PC-3 (cell line): ENCODE results near the gene RPL9. TPM values are rescaled to one million over a fixed set of nuclear protein-coding genes. Genes with fewer than 3 reads are reported as not detected.
"Not testable (repeated sequence)": the region's sequence is repeated elsewhere in the genome, so short reads cannot be mapped to it uniquely, and the experiment has no call there.

Experiments
- ATAC-seq: fragments of 200-7000 bp; cut with Tn5 transposase; 2 replicates; pipeline ENCODE4 v1.9.1; 2020; ENCODE audit warnings: mild to moderate bottlenecking, moderate library complexity
- BruUV-seq: library from RNA; stranded (reverse); fragments of 400-500 nt; replicated peaks from 2 replicates; lab custom pipeline; 2021; lab: Mats Ljungman, UMichigan
- CTCF ChIA-PET: fragments of 300-600 bp; sonication (Branson Sonifier 250); formaldehyde crosslinking; loops from one replicate; lab custom pipeline; 2022; ENCODE audit warnings: antibody characterized with exemption; lab: Charles Lee
- POLR2A ChIA-PET: fragments of 300-600 bp; sonication (Branson Sonifier 250); formaldehyde crosslinking; loops from one replicate; lab custom pipeline; 2022; ENCODE audit warnings: antibody characterized with exemption; ENCODE audit not compliant: unreplicated experiment; lab: Charles Lee
- DNase-seq: peaks from one replicate; pipeline ENCODE4 v3.0.0-alpha.2; 2015
- H2AFZ ChIP-seq: fragments of 300-600 bp; sonication (generic); 2 replicates; pipeline ENCODE4 v1.6.0; 2016; ENCODE audit warnings: antibody characterized with exemption, low read length
- H3F3A ChIP-seq: fragments of 300-600 bp; sonication (generic); one replicate; pipeline ENCODE4 v1.6.0; 2017; ENCODE audit warnings: antibody characterized with exemption, low read length, control low read depth, mild to moderate bottlenecking; ENCODE audit not compliant: unreplicated experiment
- H3K27ac ChIP-seq: fragments of 300-600 bp; sonication (generic); 2 replicates; pipeline ENCODE4 v1.5.1; 2016; ENCODE audit warnings: mild to moderate bottlenecking, low read length
- H3K27me3 ChIP-seq: fragments of 300-600 bp; sonication (generic); 2 replicates; pipeline ENCODE4 v1.6.1; 2016; ENCODE audit warnings: low read length, mixed read lengths
- H3K36me3 ChIP-seq: fragments of 300-600 bp; sonication (generic); 2 replicates; pipeline ENCODE4 v1.6.1; 2016; ENCODE audit warnings: low read depth, mixed run types, low read length, mixed read lengths
- H3K4me1 ChIP-seq: fragments of 300-600 bp; sonication (generic); 2 replicates; pipeline ENCODE4 v1.5.1; 2016; ENCODE audit warnings: low read length; ENCODE audit not compliant: insufficient read depth
- H3K4me2 ChIP-seq: fragments of 300-600 bp; sonication (generic); 2 replicates; pipeline ENCODE4 v1.6.0; 2016; ENCODE audit warnings: low read length
- H3K4me3 ChIP-seq: fragments of 300-600 bp; sonication (generic); 2 replicates; pipeline ENCODE4 v1.5.1; 2016; ENCODE audit warnings: mild to moderate bottlenecking, low read length, mixed read lengths
- H3K79me2 ChIP-seq: fragments of 300-600 bp; sonication (generic); 2 replicates; pipeline ENCODE4 v1.6.1; 2017; ENCODE audit warnings: low read length, mixed read lengths
- H3K9ac ChIP-seq: fragments of 300-600 bp; sonication (generic); 2 replicates; pipeline ENCODE4 v1.6.0; 2016; ENCODE audit warnings: mild to moderate bottlenecking, low read length
- H3K9me2 ChIP-seq: fragments of 300-600 bp; sonication (generic); replicated peaks from 2 replicates; pipeline ENCODE4 v1.6.1; 2016; ENCODE audit warnings: mixed run types, low read length, mixed read lengths
- H3K9me3 ChIP-seq: fragments of 300-600 bp; sonication (generic); 2 replicates; pipeline ENCODE4 v1.6.1; 2016; ENCODE audit warnings: low read length, mixed read lengths
- H4K20me1 ChIP-seq: fragments of 300-600 bp; sonication (generic); 2 replicates; pipeline ENCODE4 v1.6.1; 2016; ENCODE audit warnings: low read length, mixed read lengths
- EZH2 ChIP-seq: fragments of 300-600 bp; sonication (generic); IDR thresholded peaks from one replicate; pipeline ENCODE4 v1.6.1; 2017; ENCODE audit warnings: antibody characterized with exemption, mild to moderate bottlenecking, low read length; ENCODE audit not compliant: unreplicated experiment
- EZH2phosphoT487 ChIP-seq: fragments of 300-600 bp; sonication (generic); IDR thresholded peaks from 2 replicates; pipeline ENCODE4 v1.6.1; 2018; ENCODE audit warnings: mild to moderate bottlenecking, antibody characterized with exemption, low read length, borderline replicate concordance
- intact Hi-C: fragments of 100-400 bp; cut with micrococcal nuclease; formaldehyde crosslinking; loops from 2 replicates; pipeline ENCODE4 v1.9.0; 2023
- total RNA-seq: library from RNA; depleted of rRNA; stranded (reverse); fragments of >200 nt; gene quantifications from 2 replicates; pipeline ENCODE4 v1.2.3, GENCODE V29; 2014
- TF ChIP-seq, protein P1 (sequence below): fragments of 300-600 bp; sonication (generic); conservative IDR thresholded peaks from 2 replicates; pipeline ENCODE4 v1.5.1; 2017; ENCODE audit warnings: antibody characterized with exemption, low read depth, mild to moderate bottlenecking, low read length

Gene RPL9
- total RNA-seq, 1 experiment from 2014 or later = 1,298 TPM

GRCh38 chr4:39466747-39467146 lies 8.0 kb upstream of the RPL9 start:
- Histone ChIP-seq H3K27ac (peak overlapping the region; percentile 25; the same call in 1 of the 2 replicates), H4K20me1 (no peaks in the 10 kb centered on the region), H3K27me3 (no peaks in the 10 kb centered on the region), H3K4me1 (peaks cover 13% of the 10 kb centered on the region; the same call in 1 of the 2 replicates), H3K9ac (no peak overlapping the region), H3F3A (no peaks in the 10 kb centered on the region), H2AFZ (peak overlapping the region; percentile 61; the same call in 1 of the 2 replicates), H3K9me2 (no peaks in the 10 kb centered on the region), H3K79me2 (no peaks in the 10 kb centered on the region), H3K4me2 (peak overlapping the region; percentile 31; the same call in 1 of the 2 replicates), H3K9me3 (no peaks in the 10 kb centered on the region), H3K36me3 (no peaks in the 10 kb centered on the region; the same call in 1 of the 2 replicates), H3K4me3 (no peak overlapping the region)
- ChIA-PET POLR2A (interaction anchor here (0.5 kb wide), 1 partner anchor 57 kb away, joined by 3 read pairs; no protein-coding TSS in a partner anchor), CTCF (interaction anchor here (0.5 kb wide), 1 partner anchor 174 kb away, joined by 8 read pairs; no protein-coding TSS in a partner anchor)
- peak; percentile 52 for DNase-seq
- intact Hi-C loops = loop anchor here (5.0 to 10.0 kb wide), 2 partner anchors 61 to 508 kb away; partner anchors contain the start of genes PDS5A and UGDH
- TF ChIP-seq, protein P1, sequence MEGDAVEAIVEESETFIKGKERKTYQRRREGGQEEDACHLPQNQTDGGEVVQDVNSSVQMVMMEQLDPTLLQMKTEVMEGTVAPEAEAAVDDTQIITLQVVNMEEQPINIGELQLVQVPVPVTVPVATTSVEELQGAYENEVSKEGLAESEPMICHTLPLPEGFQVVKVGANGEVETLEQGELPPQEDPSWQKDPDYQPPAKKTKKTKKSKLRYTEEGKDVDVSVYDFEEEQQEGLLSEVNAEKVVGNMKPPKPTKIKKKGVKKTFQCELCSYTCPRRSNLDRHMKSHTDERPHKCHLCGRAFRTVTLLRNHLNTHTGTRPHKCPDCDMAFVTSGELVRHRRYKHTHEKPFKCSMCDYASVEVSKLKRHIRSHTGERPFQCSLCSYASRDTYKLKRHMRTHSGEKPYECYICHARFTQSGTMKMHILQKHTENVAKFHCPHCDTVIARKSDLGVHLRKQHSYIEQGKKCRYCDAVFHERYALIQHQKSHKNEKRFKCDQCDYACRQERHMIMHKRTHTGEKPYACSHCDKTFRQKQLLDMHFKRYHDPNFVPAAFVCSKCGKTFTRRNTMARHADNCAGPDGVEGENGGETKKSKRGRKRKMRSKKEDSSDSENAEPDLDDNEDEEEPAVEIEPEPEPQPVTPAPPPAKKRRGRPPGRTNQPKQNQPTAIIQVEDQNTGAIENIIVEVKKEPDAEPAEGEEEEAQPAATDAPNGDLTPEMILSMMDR = no peak
- TF ChIP-seq EZH2 = no peak
- no peak for TF ChIP-seq EZH2phosphoT487
- no peak for ATAC-seq
- BruUV-seq = no TSS peak

DNA sequence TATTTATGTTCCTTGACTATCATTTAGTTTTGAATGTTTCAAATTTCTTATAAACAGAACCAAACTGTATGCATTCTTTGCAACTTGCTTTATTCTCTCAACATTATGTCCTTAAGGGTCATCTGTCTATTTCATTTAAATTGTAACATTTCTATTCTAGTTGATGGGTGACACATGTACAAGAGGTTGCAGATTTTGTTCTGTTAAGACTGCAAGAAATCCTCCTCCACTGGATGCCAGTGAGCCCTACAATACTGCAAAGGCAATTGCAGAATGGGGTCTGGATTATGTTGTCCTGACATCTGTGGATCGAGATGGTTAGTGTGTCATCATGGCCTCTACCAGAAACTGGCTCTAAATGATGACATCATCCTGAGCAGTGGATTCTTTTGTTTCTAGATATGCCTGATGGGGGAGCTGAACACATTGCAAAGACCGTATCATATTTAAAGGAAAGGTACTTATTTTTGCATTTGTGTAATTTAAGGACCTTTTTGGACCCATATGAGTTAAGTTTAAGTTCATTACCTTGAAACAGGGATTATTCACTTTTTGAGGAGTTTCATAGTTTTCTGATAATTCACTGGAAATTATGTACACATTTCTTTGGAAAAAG lies 6.3 kb upstream of the RPL9 start:
- ChIA-PET CTCF (no interaction called here), POLR2A (no interaction called here)
- ATAC-seq (peak; percentile 33; the same call in 1 of the 2 replicates), DNase-seq (peak; percentile 32)
- Histone ChIP-seq H3K27ac (no peak overlapping the region), H3K36me3 (no peaks in the 10 kb centered on the region; the same call in 1 of the 2 replicates), H3K4me1 (peaks cover 17% of the 10 kb centered on the region; the same call in 1 of the 2 replicates), H3F3A (no peaks in the 10 kb centered on the region), H3K9me2 (no peaks in the 10 kb centered on the region), H4K20me1 (no peaks in the 10 kb centered on the region), H3K9me3 (no peaks in the 10 kb centered on the region), H2AFZ (peak overlapping the region; percentile 80), H3K79me2 (peaks cover 10% of the 10 kb centered on the region), H3K4me2 (no peak overlapping the region), H3K27me3 (no peaks in the 10 kb centered on the region), H3K4me3 (no peak overlapping the region), H3K9ac (no peak overlapping the region)
- no TSS peak for BruUV-seq
- TF ChIP-seq, protein P1 = peak; percentile 43
- TF ChIP-seq EZH2phosphoT487 = no peak
- intact Hi-C loops = loop anchor here (5.0 to 10.0 kb wide), 2 partner anchors 62 to 510 kb away; partner anchors contain the start of genes PDS5A and UGDH

DNA sequence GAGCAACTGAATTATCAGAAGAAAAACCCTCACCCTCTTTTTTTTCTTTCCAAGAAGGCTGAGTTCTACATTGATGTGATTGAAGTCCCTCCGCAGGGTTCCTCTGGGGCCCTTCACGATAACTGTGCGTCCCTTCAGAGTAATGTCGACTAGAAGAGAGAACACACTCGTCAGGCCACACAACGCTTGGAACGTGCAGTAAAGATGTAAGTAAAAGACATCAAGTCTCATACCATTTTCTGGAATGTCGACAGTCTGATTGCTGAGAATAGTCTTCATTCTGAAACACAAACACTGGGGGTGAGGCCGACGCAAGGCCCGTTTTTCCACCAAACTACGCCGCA lies 589 bp downstream of the RPL9 start:
- BruUV-seq, CTCF ChIA-PET, H3K9me3 ChIP-seq, H3K27me3 ChIP-seq, ATAC-seq, DNase-seq, H3K9me2 ChIP-seq, intact Hi-C loops: not testable (repeated sequence)
- peaks cover 48% of the 10 kb centered on the region for H3K36me3 ChIP-seq
- peak overlapping the region; percentile 72 for H2AFZ ChIP-seq
- H3K4me1 ChIP-seq = peaks cover 16% of the 10 kb centered on the region
- POLR2A ChIA-PET = interaction anchor here (0.6 kb wide), 1 partner anchor 273 kb away, joined by 13 read pairs; no protein-coding TSS in a partner anchor
- H3K9ac ChIP-seq = peak overlapping the region; percentile 100
- H3K4me2 ChIP-seq = peak overlapping the region; percentile 98
- peak overlapping the region; percentile 76 for H3K27ac ChIP-seq
- peaks cover 49% of the 10 kb centered on the region for H4K20me1 ChIP-seq
- peak overlapping the region; percentile 100 for H3K4me3 ChIP-seq
- peaks cover 52% of the 10 kb centered on the region for H3K79me2 ChIP-seq
- H3F3A ChIP-seq = peaks cover 11% of the 10 kb centered on the region
